Naive B cell (primary cell): ENCODE data around the gene HDAC9. TPM values are rescaled to one million over a fixed set of nuclear protein-coding genes. Genes with fewer than 3 reads are reported as not detected.
"Not testable (repeated sequence)": the region's sequence is repeated elsewhere in the genome, so short reads cannot be mapped to it uniquely, and the experiment has no call there.

Source experiments
- ATAC-seq, 2 donors: fragments of 150-1000 bp; cut with Tn5 transposase; 2 replicates each; pipeline ENCODE4 v1.10.0; 2021; ENCODE audit warnings: low read depth in 2 of 2, mild to moderate bottlenecking in 2 of 2, moderate library complexity in 2 of 2
- DNase-seq: peaks from one replicate; pipeline ENCODE4 v3.0.0; 2022
- H3K27ac Mint-ChIP-seq, 6 donors: one replicate each; pipeline ENCODE4 v1.8.0; 2020 to 2022; ENCODE audit warnings: mild to moderate bottlenecking in 6 of 6, mixed read lengths in 6 of 6, moderate library complexity in 5 of 6, inconsistent platforms in 2 of 6
- H3K27me3 Mint-ChIP-seq, 3 donors: one replicate each; pipeline ENCODE4 v1.8.0; 2021 to 2022; ENCODE audit warnings: mixed read lengths in 3 of 3, mild to moderate bottlenecking in 1 of 3
- H3K36me3 Mint-ChIP-seq, 2 donors: one replicate each; pipeline ENCODE4 v1.8.0; 2020 to 2022; ENCODE audit warnings: mixed read lengths in 2 of 2, inconsistent platforms in 1 of 2, mild to moderate bottlenecking in 1 of 2
- H3K4me1 Mint-ChIP-seq, 3 donors: one replicate each; pipeline ENCODE4 v1.8.0; 2020 to 2022; ENCODE audit warnings: mixed read lengths in 3 of 3, inconsistent platforms in 1 of 3, mild to moderate bottlenecking in 1 of 3, moderate library complexity in 1 of 3
- H3K4me3 Mint-ChIP-seq, 8 donors: one replicate each; pipeline ENCODE4 v1.8.0; 2020 to 2022; ENCODE audit warnings: mild to moderate bottlenecking in 8 of 8, mixed read lengths in 8 of 8, moderate library complexity in 8 of 8, inconsistent platforms in 2 of 8
- H3K9me3 Mint-ChIP-seq, 7 donors: one replicate each; pipeline ENCODE4 v1.8.0; 2020 to 2022; ENCODE audit warnings: mixed read lengths in 7 of 7, mild to moderate bottlenecking in 5 of 7, inconsistent platforms in 2 of 7, moderate library complexity in 1 of 7
- polyA plus RNA-seq, 6 donors: library from polyadenylated mRNA; unstranded; fragments of 300-500 nt; fragmentation: Illumina TruSeq; gene quantifications; one replicate each; pipeline ENCODE4 v1.2.3, GENCODE V29; 2021; ENCODE audit warnings: low read depth in 6 of 6

Gene HDAC9
- polyA plus RNA-seq, 6 donors from 2014 or later = 86.5 to 123 (median 108) TPM

DNA sequence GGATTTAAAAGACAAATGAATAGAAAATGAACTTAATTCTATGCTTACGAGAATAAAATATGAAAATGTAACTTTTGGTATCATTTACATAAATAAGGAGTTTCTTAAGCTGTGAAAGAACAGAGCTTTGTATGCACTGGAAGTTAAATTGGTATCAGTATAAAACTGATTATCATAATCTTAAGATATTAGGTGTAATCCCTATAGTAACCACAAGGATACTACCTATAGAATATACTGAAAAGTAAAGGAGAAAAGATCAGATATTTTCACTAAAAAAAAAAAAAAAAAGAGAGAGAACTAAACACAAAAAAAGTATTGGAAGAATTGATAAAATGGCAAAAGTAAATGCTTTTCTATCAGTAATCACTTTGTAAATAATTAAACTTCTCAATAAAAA lies 521.8 kb downstream of the HDAC9 start:
- Mint-ChIP-seq H3K4me1 (no peaks in the 10 kb centered on the region), H3K27ac (no peak overlapping the region), H3K4me3 (no peak overlapping the region), H3K36me3 (no peaks in the 10 kb centered on the region), H3K27me3 (peaks cover 9 to 17% (median 10%) of the 10 kb centered on the region in 3 donors), H3K9me3 (peaks cover 1 to 19% (median 12%) of the 10 kb centered on the region in 7 donors)
- ATAC-seq (no peak), DNase-seq (no peak)

DNA sequence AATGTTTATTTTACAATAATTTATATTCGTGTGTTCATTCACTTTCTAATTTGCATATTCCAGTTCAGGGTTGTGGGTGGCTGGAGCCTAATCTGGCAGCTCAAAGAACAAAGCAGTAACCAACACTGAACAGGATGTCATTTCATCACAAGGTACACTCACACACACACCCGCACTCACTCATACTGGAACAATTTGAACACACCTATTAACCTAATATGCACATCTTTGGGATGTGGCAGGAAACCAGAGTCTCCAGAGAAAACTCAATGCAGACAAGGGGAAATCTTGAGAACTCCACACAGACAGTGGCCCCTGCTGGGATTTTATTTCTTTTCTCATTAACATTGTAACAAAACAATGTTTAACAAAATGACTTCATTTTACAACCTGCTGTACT lies 524.5 kb downstream of the HDAC9 start:
- H3K4me1 Mint-ChIP-seq = no peaks in the 10 kb centered on the region
- ATAC-seq (no peak), DNase-seq (no peak)
- H3K27ac Mint-ChIP-seq = no peak overlapping the region
- peaks cover 12 to 17% (median 13%) of the 10 kb centered on the region in 3 donors for H3K27me3 Mint-ChIP-seq
- no peak overlapping the region for H3K4me3 Mint-ChIP-seq
- no peaks in the 10 kb centered on the region for H3K36me3 Mint-ChIP-seq
- peaks cover 1 to 19% (median 12%) of the 10 kb centered on the region in 7 donors for H3K9me3 Mint-ChIP-seq

DNA sequence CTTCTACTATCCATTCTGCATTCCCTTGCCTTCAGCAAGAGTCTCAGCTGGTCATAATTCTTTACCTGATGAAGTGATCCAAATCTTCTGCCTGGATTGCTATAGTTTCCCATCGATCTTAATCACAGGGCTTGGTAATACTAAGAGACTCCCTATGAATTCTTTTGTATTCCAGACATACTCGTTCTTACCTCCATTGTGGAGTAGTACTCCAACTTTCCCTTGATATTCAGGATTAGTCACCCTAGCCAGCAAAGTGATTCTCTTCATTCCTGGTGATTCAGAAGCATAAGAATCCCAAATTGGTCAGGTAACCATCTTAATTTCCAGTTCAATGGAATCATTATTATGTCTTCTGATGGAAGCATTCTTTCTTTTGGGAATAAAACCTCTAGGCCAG lies 525.2 kb downstream of the HDAC9 start:
- no peak for DNase-seq
- Mint-ChIP-seq H3K4me1 (no peaks in the 10 kb centered on the region), H3K36me3 (no peaks in the 10 kb centered on the region), H3K4me3 (no peak overlapping the region), H3K27ac (no peak overlapping the region), H3K9me3 (peaks cover 1 to 16% (median 10%) of the 10 kb centered on the region in 7 donors), H3K27me3 (peaks cover 12 to 16% (median 13%) of the 10 kb centered on the region in 3 donors)
- ATAC-seq = no peak

DNA sequence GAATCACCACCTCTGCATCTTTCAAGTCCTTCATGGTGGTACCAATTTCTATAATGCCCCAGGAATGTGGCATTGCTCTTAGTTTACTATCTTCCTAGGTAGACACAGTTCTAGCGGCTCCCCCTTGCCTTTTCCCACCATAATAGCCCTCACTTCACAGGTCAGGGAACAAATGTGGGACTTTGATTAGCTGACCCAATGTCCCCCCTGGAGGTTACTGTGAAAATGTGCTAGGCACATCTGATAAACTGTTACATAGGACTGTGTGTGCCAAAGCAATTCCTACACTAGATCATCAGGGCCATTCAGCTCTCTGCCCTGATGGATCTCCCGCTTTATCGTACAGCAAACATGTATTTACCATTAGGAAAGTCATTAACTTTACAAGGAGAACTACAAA lies 527.9 kb downstream of the HDAC9 start:
- Mint-ChIP-seq H3K27me3 (peaks cover 3 to 17% (median 7%) of the 10 kb centered on the region in 3 donors), H3K4me1 (no peaks in the 10 kb centered on the region)

DNA sequence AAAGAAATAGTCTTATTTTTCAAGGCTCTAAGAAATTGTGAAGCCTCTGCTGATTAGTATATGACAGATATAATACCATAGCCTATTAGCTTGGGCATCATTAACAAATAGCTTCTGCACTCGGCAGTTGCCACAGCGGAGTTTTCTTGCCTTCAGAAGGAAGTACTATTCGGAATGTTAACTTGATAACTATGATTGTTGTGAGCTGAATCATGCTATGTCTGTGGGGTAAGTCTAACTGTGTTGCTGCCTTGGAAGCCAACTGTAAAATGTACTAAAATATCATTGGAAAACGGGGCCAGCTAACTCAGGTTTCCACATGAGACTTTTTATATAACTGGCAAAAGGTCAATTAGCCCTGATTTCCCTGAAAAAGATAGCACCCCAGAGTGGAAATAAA lies 528.7 kb downstream of the HDAC9 start:
- DNase-seq (no peak), ATAC-seq (no peak)
- H3K36me3 Mint-ChIP-seq = no peaks in the 10 kb centered on the region
- no peak overlapping the region for H3K4me3 Mint-ChIP-seq
- peaks cover 0 to 3% (median 0%) of the 10 kb centered on the region in 7 donors for H3K9me3 Mint-ChIP-seq
- H3K27ac Mint-ChIP-seq = no peak overlapping the region
- peaks cover 0 to 16% (median 7%) of the 10 kb centered on the region in 3 donors for H3K27me3 Mint-ChIP-seq
- H3K4me1 Mint-ChIP-seq = no peaks in the 10 kb centered on the region

More for the DNA sequence above, 527.9 kb downstream of the HDAC9 start:
- no peaks in the 10 kb centered on the region for H3K36me3 Mint-ChIP-seq
- H3K27ac Mint-ChIP-seq = no peak overlapping the region
- no peak for ATAC-seq
- H3K4me3 Mint-ChIP-seq = no peak overlapping the region
- DNase-seq = no peak
- peaks cover 0 to 1% (median 0%) of the 10 kb centered on the region in 7 donors for H3K9me3 Mint-ChIP-seq

DNA sequence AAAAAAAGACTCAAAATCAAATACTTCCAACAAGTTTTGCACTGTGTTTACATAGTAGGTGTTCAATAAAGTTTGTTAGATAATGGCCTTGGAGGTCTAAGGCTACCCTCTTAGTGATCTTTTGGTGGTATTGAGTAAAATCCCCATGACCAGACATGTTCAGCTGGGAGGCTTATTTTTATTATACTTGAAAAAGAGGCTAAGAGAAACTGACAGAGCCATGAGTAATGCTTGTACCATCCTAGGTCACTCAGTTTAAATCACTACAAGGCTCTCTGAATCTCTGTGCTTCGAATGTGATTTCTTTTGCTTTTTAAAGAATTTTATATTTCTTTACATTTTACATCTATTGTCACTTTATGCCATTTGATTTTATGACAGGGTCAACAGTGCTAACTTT lies 531.3 kb downstream of the HDAC9 start:
- Mint-ChIP-seq H3K27me3 (peaks cover 0 to 13% (median 7%) of the 10 kb centered on the region in 3 donors), H3K36me3 (no peaks in the 10 kb centered on the region), H3K4me3 (no peak overlapping the region), H3K27ac (no peak overlapping the region), H3K4me1 (no peaks in the 10 kb centered on the region), H3K9me3 (peaks cover 0 to 3% (median 0%) of the 10 kb centered on the region in 7 donors)
- DNase-seq (no peak), ATAC-seq (no peak)

DNA sequence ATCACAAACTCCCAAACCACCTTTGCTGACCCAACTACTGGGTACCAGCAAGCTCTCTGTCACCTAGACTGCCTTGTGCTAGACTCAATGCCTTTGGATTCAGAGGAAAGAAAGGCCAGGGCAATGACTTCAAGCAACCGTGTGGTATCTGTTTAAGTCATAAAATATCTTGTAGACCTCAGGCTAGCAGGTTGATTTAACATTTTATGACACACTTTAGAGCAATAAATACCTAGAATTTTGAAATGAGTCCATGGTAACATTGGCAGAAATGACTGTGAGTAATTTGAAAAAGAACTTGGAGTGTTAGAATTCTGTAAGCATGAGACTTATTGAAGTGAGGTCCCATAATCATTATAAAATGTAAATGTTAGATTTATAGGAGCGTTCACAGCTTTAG lies 534.7 kb downstream of the HDAC9 start:
- Mint-ChIP-seq H3K27ac (no peak overlapping the region), H3K27me3 (peaks cover 0 to 5% (median 0%) of the 10 kb centered on the region in 3 donors), H3K9me3 (peaks cover 0 to 26% (median 10%) of the 10 kb centered on the region in 7 donors), H3K4me1 (no peaks in the 10 kb centered on the region), H3K4me3 (no peak overlapping the region), H3K36me3 (no peaks in the 10 kb centered on the region)
- ATAC-seq (no peak), DNase-seq (no peak)

DNA sequence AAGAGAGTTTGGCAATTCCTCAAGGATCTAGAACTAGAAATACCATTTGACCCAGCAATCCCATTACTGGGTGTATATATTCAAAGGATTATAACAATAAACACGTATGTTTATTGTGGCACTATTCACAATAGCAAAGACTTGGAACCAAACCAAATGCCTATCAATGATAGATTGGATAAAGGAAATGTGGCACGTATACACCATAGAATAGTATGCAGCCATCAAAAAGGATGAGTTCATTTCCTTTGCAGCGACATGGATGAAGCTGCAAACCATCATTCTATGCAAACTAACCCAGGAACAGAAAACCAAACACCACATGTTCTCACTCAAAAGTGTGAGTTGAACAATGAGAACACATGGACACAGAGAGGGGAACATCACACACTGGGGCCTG lies 537.4 kb downstream of the HDAC9 start:
- peaks cover 4 to 35% (median 15%) of the 10 kb centered on the region in 7 donors for H3K9me3 Mint-ChIP-seq
- not testable (repeated sequence) for ATAC-seq

DNA sequence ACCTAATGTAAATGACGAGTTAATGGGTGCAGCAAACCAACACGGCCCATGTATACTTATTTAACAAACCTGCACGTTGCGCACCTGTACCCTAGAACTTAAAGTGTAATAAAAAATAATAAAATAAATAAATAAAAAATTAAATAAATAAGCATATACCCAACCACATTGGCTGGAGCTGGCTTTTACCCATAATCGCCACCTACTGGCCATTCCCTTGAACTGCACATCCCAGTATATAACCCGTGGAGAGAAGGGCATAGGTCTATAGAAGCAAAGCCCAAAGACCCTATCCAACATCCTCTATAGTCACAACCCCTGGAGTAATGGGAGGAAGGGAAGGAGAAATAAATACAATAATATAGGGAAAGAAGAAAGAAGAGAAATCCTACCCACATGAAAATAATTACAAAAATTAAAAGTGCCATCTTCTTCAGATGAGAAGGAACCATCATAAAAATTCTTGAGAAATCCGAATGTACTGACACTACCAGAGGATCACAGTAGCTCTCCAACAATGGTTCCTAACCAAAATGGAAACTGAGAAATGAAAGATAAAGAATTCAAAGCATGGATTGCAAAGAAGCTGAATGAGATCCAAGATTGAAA lies 556.3 kb downstream of the HDAC9 start:
- Mint-ChIP-seq H3K27me3 (peaks cover 0 to 20% (median 20%) of the 10 kb centered on the region in 3 donors), H3K4me1 (no peaks in the 10 kb centered on the region), H3K9me3 (peaks cover 0 to 11% (median 7%) of the 10 kb centered on the region in 7 donors), H3K4me3 (no peak overlapping the region), H3K36me3 (no peaks in the 10 kb centered on the region), H3K27ac (no peak overlapping the region)
- ATAC-seq (peak; percentile 32 to 41), DNase-seq (peak; percentile 24)

More for the DNA sequence above, 537.4 kb downstream of the HDAC9 start:
- DNase-seq, H3K36me3 Mint-ChIP-seq, H3K4me3 Mint-ChIP-seq, H3K4me1 Mint-ChIP-seq, H3K27ac Mint-ChIP-seq, H3K27me3 Mint-ChIP-seq: not testable (repeated sequence)
